Measurements from ENCODE around the gene ANKS1B.
"Not testable (repeated sequence)": the region's sequence is repeated elsewhere in the genome, so short reads cannot be mapped to it uniquely, and the experiment has no call there.

ANKS1B gene

DNA sequence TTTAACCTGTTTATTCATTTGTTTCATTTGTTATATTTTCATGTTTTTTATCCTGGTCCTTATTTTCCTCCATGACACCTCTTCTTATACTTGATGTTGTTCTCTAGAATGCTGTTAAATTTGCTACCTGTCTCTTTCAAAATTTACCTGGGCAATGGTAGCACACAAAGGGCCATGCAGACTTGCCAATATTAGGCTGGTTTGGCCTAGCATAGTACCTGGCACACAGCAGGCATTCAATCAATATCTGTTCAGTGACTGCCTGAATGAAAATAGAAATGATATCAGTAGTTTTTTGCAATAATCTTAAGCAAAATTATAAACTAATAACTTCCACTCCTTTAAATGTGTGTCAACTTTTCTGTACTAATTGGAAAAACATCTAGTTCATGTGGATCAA lies 1014.5 kb downstream of the ANKS1B start:
- no peak for DNase-seq

DNA sequence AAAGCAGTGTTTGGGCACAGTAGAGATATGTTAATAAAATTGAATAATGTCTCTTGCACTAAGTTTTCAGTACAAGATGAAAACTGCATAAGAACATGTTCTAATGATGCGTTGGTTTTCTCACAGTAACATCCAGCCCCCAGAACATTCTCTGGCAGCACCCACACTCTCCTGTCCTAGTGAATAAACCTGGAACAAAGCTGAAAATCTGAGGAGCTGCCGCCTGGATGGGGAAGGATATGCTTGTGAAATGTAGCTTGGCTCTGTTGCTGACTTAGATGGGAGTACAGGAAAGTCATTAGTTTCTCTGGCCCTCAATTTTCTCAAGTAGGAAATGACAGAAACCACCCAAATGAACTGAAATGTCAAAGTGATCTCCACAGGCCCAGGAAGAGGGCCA lies 1015.8 kb downstream of the ANKS1B start:
- peak in 34 of 56 donors; percentile 2 to 74 (median 31) for DNase-seq

DNA sequence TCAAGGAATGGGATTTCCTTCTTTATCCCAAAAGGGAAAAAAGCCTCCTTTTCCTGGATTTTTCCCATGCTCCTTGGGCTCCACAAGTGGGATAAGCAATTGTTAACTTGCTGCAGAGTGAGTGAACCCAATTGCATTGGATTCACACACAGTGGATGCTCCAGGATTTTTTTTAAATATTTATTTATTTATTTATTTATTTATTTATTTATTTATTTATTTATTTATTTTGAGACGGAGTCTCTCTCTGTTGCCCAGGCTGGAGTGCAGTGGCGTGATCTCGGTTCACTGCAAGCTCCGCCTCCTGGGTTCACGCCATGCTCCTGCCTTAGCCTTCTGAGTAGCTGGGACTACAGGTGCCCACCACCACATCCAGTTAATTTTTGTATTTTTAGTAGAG lies 1027.6 kb downstream of the ANKS1B start:
- DNase-seq = not testable (repeated sequence)

- DNase-seq = no peak
Measured at GRCh38 chr12:98955284-98955683, 1029.5 kb downstream of the ANKS1B start.

DNA sequence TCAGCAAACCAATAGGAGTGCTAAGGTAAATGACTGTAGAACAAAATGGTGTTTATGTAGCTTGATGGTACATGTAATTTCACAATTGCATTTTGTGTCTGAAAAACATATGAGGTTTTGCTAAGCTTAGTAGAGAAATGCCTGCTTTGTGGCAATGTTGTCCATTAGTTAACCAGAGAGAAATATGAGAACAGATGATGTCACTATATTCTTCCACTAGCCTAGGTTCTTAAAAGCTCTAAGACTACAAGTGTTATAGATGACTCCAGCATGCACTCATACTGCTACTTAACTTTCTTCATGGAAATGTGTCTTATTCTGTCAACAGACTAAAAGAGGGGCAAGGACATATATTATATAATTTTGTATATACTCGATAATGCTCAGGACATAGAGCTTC lies 1030.2 kb downstream of the ANKS1B start:
- no peak for DNase-seq

DNA sequence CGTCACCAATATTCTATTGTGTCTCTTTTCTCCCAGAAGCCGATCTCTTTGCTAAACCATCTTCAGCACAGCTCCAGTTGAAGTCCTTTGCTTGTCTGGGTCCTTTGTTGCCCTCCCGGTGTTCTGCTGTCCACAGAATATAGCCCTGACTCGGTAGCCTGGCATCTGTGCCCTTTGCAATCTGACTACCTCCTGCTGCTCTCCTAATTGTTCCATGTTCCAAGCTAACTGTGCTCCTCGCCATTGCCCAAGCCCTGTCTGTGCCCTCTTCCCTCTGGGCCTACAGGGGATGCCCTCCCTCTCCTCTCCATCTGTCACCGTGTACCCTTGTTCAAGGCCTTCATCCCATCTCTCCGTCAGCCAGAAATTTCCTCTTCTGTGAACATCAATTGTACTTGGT lies 1033.3 kb downstream of the ANKS1B start:
- no peak for DNase-seq

- peak in 9 of 56 donors; percentile 6 to 51 (median 12) for DNase-seq
Measured at GRCh38 chr12:98948343-98948949, 1036.3 kb downstream of the ANKS1B start.

DNA sequence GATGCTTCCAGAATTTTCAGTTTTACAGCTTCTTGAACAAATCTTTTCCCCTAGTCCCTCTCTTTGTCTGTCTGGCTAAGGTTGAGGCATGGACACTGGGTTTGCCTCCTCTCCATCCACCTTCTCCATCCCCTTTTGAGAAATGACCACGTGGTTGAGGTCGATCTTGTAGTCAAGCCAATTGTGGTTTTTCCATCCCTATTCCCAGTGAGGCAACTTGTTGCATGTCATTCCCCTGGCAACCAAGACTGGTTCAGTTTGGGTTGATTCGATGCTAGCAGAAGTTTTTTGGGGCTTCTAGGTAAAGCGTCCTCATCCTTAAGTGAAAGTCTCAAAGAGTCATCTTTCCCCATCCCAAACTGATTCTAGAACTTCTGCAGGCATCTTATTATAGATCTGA lies 1038.9 kb downstream of the ANKS1B start:
- no peak for DNase-seq

- no peak for DNase-seq
Measured at GRCh38 chr12:98939926-98940325, 1044.8 kb downstream of the ANKS1B start.

DNA sequence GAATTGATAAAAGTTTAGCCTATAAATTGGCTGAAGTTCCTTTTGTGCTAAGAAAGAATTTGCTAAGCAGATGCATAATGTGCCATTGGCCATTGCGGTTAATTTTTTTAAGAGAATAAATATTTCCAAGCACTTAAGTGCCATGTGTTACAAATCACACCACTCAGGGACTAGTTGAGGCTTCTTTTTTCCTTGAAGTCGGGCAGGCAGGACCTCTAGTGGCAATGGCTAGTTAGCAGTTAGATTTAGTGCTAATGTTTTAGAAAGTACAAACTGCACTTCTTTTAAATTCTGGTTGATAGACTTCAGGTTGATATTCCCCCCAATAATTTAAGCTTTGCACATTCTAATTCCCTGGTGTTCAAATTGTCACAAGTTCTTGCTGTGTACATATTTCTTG lies 1045.4 kb downstream of the ANKS1B start:
- peak in 16 of 56 donors; percentile 1 to 64 (median 15) for DNase-seq

GRCh38 chr12:98935847-98936246 lies 1048.9 kb downstream of the ANKS1B start:
- DNase-seq = no peak

- no peak for DNase-seq
Measured at GRCh38 chr12:98922871-98923270, 1061.9 kb downstream of the ANKS1B start.

DNA sequence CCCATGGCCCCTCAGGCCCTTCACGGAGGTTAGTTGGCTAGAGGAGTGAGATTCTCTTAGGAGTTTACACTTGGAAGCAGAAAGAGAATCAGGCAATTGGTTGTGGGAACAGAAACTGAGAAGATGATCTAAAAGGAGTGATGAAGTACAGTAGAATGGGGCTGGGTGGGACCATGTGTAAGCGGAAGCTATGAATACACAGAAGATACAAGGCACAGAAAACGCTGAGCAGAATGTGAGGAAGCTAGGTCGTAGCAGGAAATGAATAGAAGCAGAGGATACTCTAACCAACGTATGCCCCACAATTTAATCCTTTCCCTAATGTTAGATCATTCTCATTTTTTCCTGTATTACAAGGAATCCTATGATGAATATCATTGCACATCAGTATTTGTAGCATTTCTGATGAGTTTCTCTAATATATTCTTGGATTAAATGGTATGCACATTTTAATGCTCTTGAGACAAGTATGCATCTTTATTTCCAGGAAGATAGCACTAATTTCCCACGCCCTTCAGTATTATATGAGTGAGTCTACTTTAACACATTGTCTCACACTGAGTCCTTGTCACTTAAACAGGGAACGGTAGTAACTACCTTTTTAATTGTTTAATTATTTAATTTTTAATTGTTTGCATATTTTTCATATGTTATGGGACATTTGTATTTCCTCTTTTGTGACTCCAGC lies 1066.4 kb downstream of the ANKS1B start:
- DNase-seq = no peak

- peak in 9 of 56 donors; percentile 18 to 56 (median 30) for DNase-seq
Measured at GRCh38 chr12:98916106-98916505, 1068.6 kb downstream of the ANKS1B start.

- no peak for DNase-seq
Measured at GRCh38 chr12:98912401-98912974, 1072.2 kb downstream of the ANKS1B start.

GRCh38 chr12:98911396-98911795 lies 1073.3 kb downstream of the ANKS1B start:
- DNase-seq = no peak

DNA sequence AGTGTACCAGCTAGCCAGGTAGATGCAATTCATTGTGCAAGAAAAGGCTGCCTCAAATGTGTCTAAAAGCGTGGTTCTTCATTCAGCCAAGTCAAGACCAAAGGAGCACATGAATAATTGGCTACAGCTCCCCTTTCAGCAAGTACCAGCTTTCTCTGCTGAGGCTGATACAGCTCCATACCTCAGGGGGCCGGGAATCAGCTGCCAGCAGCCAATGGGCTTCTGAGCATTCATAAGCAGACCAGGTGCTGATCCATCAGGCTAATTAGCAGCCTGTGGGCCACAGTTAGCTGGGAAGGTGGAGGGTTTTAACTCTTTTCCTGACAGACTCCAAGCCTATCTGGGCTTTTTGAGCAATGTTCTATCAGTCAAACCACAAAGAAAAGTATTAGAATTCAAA lies 1075.0 kb downstream of the ANKS1B start:
- DNase-seq = no peak

DNA sequence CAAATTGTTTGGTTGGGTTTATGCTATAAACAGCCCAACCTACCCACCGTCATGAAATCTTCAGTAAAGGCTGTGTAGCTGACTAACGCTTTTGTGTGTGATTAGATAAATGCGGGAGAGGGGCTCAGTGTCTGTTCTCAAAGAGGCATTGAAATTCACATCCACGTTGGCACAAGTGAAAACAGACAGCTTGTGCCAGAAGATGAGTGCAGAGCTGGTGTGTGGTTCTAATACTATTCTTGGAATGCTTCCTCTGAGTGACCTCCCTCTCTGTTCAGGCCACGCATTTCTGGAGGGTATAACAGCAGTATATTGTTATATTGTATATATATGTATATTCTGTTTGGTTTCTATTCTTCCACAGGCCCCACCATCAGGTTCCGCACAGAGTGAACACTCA lies 1075.9 kb downstream of the ANKS1B start:
- DNase-seq = no peak

GRCh38 chr12:98903875-98904274 lies 1080.9 kb downstream of the ANKS1B start:
- DNase-seq = no peak

DNA sequence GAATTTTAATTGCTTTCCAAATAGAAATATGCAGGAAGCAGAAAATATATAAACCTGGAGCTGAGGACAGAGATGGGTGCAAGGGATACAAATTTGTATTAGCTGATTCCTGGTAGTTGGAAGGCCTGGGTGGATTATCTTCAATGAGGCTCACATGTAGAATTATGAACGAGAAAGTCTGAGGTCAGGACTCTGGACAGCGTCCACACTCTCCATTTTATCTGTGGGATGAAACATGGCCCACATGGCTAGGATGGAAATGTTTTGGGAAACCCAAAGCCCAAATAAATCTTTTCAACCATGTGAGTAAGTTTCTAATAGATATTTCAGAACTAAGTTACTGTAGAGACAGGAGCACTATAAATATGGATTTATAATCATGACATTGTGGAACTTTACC lies 1083.5 kb downstream of the ANKS1B start:
- DNase-seq = no peak

DNA sequence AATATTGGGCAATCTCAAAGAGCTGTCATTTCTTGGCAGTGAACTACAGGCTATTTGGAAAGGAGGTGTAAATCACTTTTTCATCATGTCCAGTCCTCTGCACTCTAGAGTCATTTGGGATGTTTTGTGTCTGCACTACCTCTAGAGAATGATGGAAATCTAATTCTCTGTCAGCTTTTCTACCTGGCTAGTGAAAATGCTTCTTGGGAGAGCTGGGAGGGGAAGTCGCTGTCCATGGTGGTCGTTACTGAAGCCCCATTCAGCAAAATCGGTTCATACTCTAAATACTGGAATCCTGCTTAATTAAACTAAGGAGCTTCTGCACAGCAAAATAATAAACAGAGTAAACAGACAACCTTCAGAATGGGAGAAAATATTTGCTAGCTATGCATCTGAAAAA lies 1087.8 kb downstream of the ANKS1B start:
- DNase-seq = no peak

- peak in 44 of 56 donors; percentile 25 to 84 (median 68) for DNase-seq
Measured at GRCh38 chr12:98895086-98895651, 1089.6 kb downstream of the ANKS1B start.

All from nucleus accumbens (tissue), 56 donors.